Epithelial cell of esophagus (primary cell): ENCODE measurements around the gene PDZD4.
"Not testable (repeated sequence)": the region's sequence is repeated elsewhere in the genome, so short reads cannot be mapped to it uniquely, and the experiment has no call there.

ENCODE experiments used
- DNase-seq: peaks from one replicate; pipeline ENCODE4 v3.0.0; 2010; ENCODE audit warnings: low read depth
- H3K4me3 ChIP-seq: 2 replicates; pipeline ENCODE4 v1.5.1; 2011; ENCODE audit warnings: mild to moderate bottlenecking, low read length, control low read depth
- TF ChIP-seq, protein P1 (sequence below): IDR thresholded peaks from 2 replicates; pipeline ENCODE4 v1.5.1; 2011; ENCODE audit warnings: low read depth, mild to moderate bottlenecking, low read length, control low read depth, inconsistent platforms; ENCODE audit not compliant: insufficient read depth; ENCODE audit errors: missing control alignments

Gene PDZD4

DNA sequence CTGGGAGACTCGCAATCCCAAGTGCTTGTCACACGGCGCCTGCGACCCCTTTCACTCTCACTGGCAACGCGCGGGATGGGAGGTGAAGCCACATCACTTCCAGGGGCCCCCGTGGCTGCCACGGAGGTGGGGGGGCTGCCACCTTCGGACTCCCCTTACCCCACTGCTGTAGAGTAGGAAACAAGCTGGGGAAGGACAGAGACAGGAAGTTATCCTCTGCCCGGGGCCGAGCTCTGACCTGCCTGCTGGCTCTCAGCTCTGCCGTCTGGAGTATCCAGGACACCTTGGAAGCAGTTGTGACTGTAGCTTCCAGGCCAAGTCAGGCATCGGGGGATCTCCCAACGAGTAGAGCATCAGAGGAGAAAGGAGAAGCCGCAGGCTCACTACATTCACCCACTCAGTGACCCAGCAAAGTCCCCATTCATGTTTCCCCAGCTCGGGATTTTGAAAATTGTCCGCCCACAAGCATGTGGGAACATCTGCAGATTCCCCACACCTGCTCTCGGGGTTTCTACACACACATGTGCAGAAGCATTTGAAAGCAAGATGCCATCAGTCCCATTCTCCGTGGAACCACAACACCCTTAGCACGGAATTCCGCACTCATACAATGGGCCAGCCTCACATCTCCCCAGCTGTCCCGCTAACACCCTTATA lies 10.8 kb downstream of the PDZD4 start:
- TF ChIP-seq, protein P1, sequence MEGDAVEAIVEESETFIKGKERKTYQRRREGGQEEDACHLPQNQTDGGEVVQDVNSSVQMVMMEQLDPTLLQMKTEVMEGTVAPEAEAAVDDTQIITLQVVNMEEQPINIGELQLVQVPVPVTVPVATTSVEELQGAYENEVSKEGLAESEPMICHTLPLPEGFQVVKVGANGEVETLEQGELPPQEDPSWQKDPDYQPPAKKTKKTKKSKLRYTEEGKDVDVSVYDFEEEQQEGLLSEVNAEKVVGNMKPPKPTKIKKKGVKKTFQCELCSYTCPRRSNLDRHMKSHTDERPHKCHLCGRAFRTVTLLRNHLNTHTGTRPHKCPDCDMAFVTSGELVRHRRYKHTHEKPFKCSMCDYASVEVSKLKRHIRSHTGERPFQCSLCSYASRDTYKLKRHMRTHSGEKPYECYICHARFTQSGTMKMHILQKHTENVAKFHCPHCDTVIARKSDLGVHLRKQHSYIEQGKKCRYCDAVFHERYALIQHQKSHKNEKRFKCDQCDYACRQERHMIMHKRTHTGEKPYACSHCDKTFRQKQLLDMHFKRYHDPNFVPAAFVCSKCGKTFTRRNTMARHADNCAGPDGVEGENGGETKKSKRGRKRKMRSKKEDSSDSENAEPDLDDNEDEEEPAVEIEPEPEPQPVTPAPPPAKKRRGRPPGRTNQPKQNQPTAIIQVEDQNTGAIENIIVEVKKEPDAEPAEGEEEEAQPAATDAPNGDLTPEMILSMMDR: no peak
- H3K4me3 ChIP-seq: no peak overlapping the region
- no peak for DNase-seq

DNA sequence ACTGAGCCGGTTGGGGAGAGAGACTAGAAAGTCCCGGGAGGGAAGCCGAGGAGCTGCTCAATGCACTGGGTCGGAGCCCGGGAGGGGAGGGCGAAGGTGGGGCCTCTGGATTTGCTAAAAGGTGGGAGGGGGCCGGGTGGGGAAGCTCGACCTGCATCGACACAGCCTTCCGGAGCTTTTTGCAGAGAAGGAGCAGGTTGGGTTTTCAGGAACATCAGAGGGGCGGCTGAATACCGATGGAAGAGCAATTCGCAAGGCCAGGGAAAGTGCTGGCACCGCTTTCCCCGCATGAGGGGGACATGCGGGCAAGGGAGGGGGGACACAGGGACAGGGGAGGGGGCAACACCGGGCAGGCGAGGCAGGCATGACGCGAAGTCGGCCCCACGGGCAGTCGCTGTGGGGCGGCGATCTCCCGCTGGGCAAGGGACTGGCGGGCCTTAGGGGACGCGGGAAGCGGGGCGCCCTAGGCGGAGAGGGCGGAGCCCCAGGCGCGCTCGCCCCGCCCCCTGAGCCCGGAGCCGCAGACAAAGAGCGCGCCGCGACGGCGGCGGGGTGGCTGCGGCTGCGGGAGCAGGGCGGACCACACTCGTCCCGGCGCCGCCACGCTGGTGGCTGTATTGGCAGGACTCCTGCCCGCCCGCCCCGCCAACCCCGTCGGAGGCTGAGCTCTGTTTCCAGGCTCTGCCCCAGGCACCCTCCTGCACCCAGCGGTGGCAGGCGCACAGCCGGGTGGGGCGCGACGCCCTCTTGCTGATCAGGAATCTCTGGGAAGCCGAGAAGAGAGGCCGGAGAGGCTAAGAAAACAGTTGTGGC lies 11.6 kb downstream of the PDZD4 start:
- no peak for DNase-seq
- H3K4me3 ChIP-seq: no peak overlapping the region
- TF ChIP-seq, protein P1: no peak

DNA sequence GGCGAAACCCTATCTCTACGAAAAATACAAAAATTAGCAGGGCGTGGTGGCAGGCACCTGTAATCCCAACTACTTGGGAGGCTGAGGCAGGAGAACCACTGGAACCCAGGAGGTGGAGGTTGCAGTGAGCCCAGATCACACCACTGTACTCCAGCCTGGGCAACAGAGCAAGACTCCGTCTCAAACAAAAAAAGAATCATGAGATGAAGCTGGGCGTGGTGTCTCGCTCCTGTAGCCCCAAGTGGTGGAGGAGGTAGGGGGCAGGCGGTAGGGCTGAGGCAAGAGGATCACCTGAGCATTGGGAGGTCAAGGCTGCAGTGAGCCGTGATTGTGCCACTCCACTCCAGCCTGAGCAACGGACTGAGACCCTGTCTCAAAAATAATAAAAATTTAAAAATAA lies 12.3 kb downstream of the PDZD4 start:
- not testable (repeated sequence) for H3K4me3 ChIP-seq, DNase-seq

DNA sequence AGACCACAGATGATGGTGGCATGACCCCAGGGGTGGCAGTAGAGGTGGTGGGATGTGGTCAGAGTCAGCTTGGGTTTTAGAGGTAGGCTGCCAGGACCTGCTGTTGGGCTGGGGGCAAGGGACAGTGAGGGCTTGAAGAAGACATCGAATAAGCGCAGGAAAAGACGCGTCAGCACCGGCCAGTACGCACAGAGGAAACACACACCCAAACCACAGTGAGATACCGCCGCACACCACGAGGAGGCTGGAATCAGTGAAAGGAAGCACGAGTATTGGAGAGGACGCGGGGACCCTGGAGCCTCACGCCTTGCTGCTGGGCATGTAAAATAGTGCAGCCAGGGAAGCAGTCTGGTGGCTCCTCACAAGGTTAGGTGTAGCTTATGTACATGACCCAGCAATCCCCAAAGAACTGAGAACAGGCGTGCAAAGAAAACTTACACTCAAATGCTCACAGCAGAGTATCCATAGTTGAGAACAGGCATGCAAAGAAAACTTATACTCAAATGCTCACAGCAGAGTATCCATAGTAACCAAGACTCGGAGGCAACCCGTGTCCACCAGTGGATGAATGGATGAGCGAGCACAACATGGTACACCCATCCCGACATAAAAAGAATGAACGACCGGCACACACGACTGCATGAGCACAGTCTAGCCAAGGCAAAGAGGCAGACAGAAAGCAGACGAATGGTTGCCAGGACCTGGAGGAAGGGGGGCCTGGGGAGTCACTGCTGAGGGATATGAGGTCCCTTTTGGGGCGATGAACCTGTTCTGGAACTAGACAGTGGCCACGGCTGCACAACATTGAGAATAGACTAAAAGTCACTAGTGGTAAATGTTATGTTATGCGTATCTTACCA lies 13.3 kb downstream of the PDZD4 start:
- DNase-seq: no peak
- TF ChIP-seq, protein P1: no peak
- no peak overlapping the region for H3K4me3 ChIP-seq

DNA sequence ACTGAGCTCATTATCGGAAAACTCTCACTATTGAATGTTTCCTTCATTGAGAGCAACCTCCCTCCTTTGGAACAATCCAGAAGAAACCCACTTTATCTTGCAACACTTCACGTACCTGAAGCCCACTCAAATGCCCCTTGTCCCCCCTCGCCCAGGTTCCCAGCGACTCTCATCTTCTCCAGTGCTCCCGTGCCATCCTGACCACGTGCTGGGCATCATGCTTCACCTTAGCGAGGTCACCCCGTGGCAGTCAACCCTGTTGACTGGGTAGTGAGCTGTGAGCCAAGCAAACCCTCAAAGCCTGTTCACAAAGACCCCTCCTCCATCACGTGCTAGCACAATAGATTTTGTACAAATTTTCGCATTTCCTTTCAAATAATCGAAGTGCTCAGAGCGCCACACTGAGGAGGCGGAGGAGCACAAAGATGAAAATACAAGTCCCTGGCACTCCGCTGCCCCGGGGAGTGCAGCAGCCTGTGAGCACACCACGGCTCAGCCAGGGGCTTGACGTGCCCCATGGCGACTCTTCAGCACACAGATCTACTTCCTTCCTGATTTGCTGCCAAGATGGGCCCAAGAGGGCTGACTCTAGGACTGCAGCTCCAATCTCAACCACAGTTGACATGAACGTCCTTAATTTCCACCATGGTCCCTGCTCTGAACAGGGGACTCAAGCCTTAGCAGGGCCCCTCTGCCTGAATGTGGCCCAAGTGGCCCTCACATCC lies 15.6 kb downstream of the PDZD4 start:
- no peak for DNase-seq
- H3K4me3 ChIP-seq: no peak overlapping the region
- TF ChIP-seq, protein P1: no peak

DNA sequence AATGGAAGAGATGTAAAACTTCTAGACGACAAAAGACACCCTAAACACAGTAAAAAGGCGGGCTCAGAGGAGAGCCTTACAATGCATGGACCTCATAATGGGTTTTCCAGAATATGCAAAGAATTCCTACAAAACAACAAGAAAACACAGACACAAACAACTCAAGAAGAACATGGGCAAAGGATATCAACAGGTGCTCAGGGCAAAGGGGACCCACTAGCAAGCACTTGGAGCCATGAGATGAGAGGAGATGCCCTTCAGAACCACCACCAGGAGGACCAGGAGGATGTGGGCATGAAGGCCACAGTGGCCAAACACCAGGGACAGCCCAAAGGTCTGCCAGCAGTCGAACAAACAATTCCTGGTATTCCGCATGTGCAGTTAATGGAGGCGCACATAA lies 17.2 kb downstream of the PDZD4 start:
- TF ChIP-seq, protein P1: no peak
- no peak overlapping the region for H3K4me3 ChIP-seq
- DNase-seq: no peak
